Cortex of kidney (tissue), 1 donor: ENCODE results near the gene MYBPH.

Experiments used
- DNase-seq: peaks from one replicate; lab custom pipeline; 2025; lab: John Stamatoyannopoulos, UW

MYBPH gene

DNA sequence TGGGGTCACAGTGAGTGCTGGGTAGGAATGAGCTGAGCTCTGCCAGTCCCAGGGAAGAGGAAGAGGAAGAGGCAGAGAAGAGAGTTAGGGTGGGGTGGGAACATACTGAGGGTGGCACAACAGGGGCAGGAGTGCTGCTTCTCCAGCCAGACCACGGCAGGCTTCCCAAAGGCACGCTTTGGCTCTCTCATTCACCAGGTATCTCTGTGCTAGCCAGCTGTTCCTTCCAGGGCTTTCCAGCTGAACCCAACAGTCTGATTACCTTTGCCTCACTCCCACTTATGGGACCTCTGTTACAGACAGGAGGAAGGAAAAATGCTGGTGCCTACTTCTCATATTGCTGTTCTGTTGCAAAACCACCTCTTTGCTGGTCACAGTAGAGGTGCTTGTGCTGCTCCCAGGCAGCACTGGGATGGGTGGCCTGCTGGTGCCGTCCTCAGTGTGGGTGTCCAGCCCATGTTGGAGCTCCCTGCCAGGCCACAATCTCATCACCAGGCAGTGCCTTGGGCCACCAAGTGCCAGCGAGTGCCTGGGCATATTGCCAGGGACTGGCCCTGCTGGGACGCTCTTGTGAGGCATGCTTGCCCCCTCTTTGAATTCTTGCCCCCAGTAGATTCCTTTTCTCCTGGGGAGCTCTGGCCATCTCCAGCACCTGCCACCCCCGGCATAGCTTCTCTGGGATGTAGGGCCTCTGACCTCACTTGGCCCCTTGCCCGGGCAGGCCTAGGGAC is 46.0 kb downstream of the MYBPH start:
- DNase-seq: no peak

DNA sequence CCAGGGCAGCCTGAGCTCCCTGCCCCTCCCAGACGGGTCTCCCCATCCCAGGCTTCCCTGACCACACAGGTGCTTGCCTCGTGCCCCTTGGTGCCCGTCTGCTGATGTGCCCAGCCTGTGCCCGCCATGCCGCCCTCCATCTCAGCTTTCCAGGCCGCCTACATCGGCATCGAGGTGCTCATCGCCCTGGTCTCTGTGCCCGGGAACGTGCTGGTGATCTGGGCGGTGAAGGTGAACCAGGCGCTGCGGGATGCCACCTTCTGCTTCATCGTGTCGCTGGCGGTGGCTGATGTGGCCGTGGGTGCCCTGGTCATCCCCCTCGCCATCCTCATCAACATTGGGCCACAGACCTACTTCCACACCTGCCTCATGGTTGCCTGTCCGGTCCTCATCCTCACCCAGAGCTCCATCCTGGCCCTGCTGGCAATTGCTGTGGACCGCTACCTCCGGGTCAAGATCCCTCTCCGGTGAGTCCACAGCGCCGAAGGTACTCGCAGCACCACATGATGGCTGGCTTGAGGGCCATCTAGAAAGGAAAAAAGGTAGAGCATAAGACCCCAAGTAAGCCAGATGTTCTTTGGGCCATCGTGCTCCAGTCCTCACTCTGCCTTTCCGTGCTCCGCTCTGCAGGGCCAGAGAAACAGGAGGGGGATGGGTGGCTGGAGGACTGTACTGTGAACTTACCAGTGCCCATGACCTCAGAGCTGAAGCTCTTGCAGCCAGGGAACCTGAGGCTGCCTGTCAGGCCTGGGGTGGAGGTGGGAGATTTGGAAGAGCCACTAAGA is 46.7 kb downstream of the MYBPH start:
- DNase-seq: no peak

DNA sequence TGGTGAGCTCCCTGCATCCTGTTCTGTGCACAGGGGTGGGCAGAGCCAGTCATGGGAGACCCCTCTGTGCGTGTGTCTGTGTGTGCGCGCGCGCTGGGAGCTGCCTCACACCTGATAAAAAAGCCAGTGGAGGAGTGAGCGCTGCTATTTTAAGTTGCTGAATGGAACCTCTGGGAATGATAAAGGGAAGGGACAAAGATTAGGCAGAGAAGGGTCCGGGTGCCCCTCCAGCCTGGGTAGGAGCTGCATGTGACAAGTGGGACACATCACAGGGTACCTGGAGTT is 47.3 kb downstream of the MYBPH start:
- DNase-seq: no peak

DNA sequence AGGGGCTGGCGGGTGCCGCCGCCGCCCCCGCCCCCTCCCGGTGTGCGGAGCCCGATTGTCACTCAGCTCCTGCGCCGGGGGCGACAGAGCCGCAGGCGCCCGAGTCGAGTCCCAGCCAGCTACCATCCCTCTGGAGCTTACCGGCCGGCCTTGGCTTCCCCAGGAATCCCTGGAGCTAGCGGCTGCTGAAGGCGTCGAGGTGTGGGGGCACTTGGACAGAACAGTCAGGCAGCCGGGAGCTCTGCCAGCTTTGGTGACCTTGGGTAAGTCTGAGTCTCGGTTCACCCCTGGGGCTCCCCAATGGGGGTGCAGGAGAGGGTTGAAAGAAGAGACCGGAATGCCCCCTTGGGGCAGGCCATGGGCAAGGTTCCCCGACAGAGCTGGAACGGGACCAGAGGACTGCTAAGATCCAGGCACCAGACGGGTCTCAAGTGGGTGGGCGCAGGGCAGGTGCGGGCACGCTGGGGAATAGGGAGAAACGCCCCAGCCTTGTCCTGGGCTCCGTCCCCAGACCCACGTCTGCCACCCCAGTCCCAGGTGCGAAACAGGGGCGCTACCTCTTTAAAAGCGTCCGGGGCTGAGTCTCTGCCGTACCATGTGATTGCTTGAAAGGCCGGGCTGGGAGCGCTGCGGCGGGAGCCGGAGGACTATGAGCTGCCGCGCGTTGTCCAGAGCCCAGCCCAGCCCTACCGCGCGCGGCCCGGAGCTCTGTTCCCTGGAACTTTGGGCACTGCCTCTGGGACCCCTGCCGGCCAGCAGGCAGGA is 47.8 kb downstream of the MYBPH start, which contains the start of gene ADORA1:
ADORA1 (plus strand) TSS at position 61 of the 765 bp plus-strand sequence. CDS start 1,116 bp downstream, outside the sequence.
- DNase-seq: no peak

DNA sequence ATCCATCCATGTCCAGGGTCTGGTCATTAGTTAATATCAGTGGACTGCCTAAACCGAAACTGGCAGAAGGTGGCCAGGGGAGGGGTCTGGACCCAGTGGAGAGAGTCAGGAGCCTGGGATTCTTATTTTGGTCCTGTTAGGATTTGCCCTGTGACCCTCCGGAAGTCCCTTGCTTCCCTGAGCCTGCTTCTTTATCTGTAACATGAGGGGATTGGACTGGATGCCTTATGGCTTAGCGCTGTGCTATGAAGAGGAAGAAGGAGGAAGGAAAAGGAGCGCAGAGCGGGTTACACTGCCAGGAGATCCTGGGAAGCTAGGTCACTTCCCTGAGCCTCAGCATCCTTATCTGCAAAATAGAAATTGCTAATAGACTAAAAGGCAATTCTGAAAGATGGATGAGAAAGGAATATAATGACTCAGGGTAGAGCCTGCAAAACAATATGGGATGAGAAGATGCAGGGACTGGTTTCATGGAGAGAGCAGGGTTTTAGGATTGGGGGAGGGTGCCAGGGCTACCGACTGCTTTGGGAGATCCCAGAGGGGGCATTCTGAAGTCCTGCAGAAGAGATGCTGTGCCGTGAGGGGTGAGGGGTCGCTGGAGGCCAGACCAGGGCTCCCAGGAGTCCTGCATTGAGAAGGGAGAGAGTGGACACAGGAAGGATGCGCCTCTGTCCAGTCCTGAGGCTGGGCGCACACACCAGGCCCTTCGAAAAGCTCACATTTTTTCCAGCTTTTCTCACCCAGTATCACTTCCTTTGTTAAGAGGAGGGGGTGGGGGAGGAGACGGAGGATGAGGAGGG is 48.6 kb downstream of the MYBPH start:
- DNase-seq: no peak

DNA sequence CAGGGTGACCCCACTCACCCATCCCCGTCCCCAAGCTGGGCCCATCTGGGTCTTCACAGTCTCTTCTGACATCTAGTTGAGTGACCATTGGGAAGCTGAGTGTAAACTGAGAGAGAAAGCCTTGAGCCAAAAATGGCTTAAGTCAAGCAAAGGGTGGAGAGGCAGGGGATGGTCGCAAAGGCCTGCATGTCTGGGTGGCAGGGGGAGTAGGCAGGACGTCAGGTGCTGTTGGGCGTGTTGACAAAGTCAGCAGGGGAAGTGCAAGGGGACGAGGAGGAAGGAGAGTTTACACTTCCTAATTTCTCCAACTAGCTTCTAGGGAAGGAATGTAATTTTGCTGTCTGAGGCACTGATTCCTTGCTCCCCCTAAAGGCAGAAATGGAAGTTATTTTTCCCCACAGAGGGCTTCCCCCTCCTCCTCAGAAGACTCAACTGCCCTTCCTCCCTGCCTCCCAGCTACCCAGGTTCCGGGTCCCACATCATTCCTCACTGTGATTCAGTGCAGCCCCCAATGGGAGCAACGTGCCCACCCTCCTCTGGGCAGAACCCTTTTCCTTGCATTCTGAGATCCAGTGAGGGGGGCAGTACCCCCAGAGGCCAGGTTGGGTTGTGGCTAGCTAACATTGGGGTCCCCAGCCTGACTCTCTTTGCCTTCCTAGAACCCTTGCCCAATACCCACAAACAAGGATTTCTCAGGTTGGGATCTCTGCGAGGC is 49.3 kb downstream of the MYBPH start:
- no peak for DNase-seq

DNA sequence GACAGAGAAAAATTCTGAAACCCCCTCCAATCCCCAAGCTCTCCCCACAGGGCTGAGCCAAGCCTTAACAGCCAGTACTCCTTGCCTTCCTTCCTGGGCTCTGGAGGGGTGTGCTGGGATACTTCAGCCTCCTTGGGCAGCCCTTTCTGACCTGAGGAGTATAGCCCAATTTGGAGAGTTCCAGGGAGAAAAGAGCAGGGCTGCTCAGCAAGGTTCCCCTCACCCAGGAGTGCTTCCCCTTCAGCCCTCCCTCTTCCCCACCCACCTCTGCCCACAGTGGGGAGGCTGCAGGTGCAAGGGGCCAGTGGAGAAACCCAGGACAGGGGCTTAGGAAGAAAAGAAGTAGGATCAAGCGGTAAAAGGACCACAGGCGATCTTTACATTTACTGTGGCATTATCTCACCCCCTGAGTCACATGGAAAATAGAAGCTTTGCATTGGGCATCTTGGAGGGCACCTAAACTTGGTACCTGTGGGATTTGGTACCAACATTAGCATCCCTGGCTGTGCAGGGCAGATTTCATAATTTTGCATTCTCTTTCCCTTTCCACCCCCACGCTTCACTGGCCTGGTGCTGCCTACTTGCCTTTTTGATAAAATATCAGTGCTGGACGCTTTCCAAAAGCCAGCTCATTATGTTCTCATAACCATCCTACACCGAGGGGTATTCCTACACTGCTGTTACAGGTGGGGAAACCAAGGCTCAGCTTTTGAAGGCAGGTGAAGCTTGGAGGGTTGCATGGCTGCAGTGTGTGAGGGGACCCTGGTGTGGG is 50.9 kb downstream of the MYBPH start:
- DNase-seq: no peak

DNA sequence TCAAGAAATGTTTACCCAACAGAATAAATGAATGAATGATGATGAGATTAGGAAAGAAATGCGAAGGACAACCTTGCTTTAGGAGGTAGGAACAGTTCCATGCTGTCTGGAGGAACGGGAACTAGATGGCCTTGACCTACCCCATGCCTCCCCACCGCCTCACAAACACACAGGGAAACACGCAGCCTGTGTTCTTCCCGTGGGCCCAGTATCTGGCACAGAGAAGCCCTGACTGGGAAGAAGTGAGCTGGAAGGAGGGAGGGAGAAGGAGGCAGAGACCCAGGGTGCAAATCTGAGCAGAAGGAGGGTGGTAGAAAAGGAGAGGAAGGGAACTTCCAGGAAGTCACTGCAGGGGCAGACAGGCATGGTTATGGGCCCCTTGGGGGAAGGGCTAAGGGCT is 51.6 kb downstream of the MYBPH start:
- no peak for DNase-seq

DNA sequence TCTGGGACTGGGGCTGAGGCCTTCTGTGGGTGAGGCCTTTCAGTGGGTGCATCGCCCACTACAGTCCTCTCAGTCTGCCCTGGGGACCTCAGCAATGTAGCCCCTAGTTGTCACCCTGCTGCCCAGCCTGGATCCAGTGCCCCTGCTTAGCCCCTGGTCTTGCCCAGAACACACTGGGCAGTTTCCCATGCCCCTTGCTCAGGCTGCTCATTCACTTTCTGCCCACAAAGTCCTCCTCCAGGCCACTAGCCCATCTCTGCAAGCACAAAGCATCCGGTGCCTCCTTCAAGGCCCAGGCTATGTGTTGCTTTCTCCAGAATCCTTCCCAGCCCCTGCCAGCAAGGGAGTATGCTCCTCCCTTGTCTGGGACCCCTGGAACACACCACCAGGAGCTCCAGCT is 53.5 kb downstream of the MYBPH start:
- DNase-seq: no peak

DNA sequence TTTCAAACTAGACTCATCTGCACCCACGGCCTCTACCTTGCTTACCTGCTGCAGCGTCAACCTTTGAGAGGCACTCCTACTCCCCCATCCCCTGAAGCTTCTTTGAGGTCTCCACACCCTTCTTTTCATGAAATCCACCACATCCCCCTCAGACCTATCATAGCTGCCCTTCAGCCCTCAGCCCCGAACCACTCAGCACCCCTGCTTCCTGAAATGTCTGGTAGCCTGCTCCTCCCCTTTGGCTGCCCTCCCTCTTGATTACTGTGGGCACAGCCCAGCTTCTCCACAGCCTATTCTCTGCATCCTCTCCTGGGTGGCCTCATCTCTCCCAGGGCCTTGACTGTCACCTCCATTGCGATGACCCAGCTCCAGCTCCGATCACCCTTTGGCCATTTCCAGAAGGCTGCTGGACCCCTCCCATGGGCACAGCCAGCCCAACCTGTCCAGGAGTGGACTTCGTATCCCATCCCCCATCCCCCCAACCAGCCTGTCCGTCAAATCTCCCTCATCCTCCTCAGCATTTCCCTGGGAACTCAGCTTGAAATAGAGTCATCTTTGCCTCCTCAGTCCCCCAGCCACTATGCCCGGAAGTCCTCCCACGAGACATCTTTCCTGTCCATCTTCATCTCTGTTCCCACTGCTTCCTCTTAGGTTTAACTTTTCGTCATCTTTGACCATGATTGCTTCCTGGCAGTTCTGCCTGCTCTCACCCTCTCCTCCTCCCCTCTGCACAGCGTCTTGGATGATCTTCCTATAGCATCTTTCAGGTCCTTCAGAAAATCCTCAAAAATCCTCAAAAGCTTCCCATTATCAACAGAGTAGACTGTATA is 54.2 kb downstream of the MYBPH start:
- DNase-seq: no peak

DNA sequence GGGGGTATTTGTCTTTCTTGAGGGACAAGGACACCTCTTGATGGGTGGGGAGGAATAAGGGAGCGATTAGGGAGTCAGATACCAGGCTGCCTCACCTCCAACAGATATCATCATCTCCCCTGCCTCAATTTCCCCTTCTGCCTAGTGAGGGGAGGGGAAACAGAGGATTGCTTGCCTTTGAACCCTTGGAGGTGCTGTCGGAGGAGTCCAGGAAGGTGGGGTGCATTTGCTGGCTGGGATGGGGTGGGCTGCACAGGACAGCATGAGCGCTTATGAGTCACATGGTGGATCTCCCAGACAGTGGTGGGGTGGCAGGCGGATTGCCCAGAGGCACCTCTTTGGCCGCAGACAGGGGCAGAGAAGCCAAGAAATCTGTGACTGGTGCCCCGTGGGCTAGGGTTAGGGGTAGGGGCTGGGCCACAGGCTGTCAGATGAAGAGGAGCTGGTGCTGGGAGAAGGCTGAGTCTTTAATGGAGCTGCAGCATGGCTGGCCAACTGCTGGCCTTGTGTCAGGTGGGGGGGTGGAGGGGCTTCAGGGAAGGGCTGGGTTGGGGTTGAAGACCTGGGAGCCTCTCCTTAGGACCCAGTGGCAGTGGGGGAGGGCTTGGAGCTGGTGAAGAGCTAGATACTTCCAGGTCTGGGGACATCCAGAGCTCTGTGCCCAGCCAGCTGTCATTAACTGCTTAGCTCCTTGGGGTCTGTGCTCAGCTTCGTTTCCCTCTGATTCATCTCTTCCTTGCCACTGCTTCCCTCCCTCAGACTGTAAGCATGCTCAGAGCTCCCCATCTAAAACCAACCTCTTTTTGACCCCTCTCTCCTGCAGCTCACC is 55.1 kb downstream of the MYBPH start:
- no peak for DNase-seq
